ENCODE data around the gene SHROOM1. TPM values are rescaled to one million over a fixed set of nuclear protein-coding genes. Genes with fewer than 3 reads are reported as not detected.

The SHROOM1 gene
- total RNA-seq, 1 donor from 2014 or later: 1.5 TPM

DNA sequence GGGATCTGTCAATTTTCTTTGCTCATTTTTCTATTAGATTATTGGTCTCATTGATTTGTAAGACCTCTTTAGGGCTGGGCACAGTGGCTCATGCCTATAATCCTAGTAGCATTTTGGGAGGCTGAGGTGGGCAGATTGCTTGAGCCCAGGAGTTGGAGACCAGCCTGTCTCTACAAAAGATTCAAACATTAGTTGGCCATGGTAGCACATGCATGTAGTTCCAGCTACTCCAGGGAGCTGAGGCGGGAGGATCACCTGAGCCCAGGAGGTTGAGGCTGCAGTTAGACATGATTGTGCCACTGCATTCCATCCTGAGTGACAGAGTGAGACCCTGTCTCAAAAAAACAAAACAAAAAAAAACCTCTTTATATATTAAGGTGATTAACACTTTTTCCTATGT, 6.4 kb upstream of the SHROOM1 start:
- no peak for TF ChIP-seq CTCF (IDR thresholded peaks at IDR 0.05)
- Mint-ChIP-seq H3K4me1 (no peaks in the 10 kb centered on the region), H3K4me3 (no peak overlapping the region), H3K36me3 (ENCODE audit: low read depth) (no peaks in the 10 kb centered on the region), H3K27ac (no peak overlapping the region), H3K9me3 (peaks cover 2% of the 10 kb centered on the region), H3K27me3 (no peaks in the 10 kb centered on the region)
- POLR2A ChIA-PET: no interaction called here
- CTCF ChIA-PET: no interaction called here
- ATAC-seq (ENCODE audit: low read depth) (no peak), DNase-seq (no peak)
- intact Hi-C loops (cut with micrococcal nuclease): no loop called here

DNA sequence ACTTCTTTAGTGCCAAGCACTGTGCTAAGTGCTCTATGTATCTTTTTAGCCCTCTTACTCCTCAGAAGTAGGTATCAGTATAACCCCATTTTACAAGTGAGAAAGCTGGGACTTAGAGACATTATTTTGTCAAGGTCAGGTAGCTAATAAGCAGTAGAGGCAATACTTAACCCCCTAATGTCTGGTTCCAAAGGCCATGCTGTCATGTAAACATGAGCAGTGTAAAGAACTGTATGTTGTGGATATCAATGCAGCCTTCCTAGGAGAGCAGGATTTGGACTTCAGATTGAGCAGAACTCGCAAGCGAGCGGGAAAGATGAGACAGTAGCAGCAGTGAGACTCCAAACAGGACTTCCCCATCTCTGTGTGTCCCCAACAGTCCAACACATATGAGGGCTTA, 3.6 kb upstream of the SHROOM1 start:
- H3K27me3 Mint-ChIP-seq: peaks cover 3% of the 10 kb centered on the region
- POLR2A ChIA-PET: no interaction called here
- H3K27ac Mint-ChIP-seq: no peak overlapping the region
- H3K4me3 Mint-ChIP-seq: no peak overlapping the region
- CTCF ChIA-PET: interaction anchor here (0.6 to 2.5 kb wide), 3 partner anchors 13 to 284 kb away, joined by 3 to 9 read pairs (median 4); no protein-coding TSS in a partner anchor
- peaks cover 13% of the 10 kb centered on the region for H3K4me1 Mint-ChIP-seq
- DNase-seq (no peak), ATAC-seq (ENCODE audit: low read depth) (no peak)
- no peaks in the 10 kb centered on the region for H3K36me3 Mint-ChIP-seq (ENCODE audit: low read depth)
- intact Hi-C loops (cut with micrococcal nuclease): no loop called here
- peaks cover 2% of the 10 kb centered on the region for H3K9me3 Mint-ChIP-seq
- TF ChIP-seq CTCF (IDR thresholded peaks at IDR 0.05): no peak

DNA sequence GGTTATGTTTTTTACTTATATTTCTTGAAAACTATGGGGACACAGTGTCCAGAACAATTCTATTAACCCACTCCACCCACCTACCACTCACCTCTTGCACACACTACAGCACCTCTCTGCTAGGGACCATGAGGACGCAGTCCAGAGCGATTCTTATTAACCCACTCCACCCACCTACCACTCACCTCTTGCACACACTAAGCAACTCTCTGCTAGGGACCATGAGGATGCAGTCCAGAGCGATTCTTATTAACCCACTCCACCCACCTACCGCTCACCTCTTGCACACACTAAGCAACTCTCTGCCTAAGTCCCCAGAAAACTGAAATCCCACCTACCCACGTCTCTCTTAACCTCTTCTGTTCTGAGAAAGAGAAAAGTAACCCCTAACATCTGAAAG, 2.2 kb upstream of the SHROOM1 start:
- Mint-ChIP-seq H3K27ac (no peak overlapping the region), H3K9me3 (peaks cover 2% of the 10 kb centered on the region), H3K36me3 (ENCODE audit: low read depth) (no peaks in the 10 kb centered on the region), H3K27me3 (peaks cover 11% of the 10 kb centered on the region), H3K4me1 (peaks cover 14% of the 10 kb centered on the region), H3K4me3 (no peak overlapping the region)
- DNase-seq: no peak
- no peak for ATAC-seq (ENCODE audit: low read depth)
- intact Hi-C loops (cut with micrococcal nuclease): no loop called here
- ChIA-PET POLR2A (no interaction called here), CTCF (interaction anchor here (2.0 kb wide), 1 partner anchor 51 kb away, joined by 4 read pairs; no protein-coding TSS in a partner anchor)
- TF ChIP-seq CTCF (IDR thresholded peaks at IDR 0.05): no peak

DNA sequence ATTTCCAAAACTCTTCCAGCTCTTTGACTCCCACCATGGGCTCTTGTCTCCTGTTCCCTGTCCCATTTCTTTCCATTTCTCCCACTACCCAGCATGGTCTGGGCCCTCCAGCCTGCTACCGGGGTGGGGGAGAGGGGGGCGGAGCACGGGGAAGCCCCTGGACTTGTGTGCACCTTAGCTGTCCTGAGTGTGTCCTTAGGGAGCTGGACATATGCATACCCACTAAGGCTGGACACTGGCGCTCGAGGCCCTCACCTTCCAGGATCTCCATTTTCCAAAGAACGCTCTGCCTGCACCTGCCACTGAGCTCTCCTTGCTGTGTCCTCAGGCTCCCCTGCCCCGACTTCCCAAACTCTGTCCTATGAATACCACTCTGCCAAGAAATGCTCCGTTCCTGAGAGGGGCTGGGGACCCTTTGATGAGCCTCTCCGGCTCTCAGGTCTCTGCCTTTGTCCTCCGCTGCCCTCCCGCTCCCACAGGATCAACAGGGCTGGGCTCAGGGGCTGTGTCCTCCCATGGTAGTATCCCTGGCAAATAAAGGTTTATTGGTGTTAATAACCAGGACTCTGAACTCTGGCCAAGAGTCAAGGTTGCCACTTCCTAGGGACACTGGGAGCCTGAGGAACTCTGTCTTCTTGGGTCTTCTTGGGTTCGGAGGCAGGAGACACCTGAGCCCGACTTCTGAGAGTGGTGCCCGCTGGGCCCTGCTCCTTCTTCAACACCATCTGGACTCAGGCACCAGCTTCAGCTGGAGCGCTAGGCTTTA, 831 bp upstream of the SHROOM1 start:
- CTCF ChIA-PET: interaction anchor here (1.3 kb wide), 1 partner anchor 52 kb away, joined by 8 read pairs; no protein-coding TSS in a partner anchor
- DNase-seq (no peak), ATAC-seq (ENCODE audit: low read depth) (no peak)
- Mint-ChIP-seq H3K27me3 (peaks cover 22% of the 10 kb centered on the region), H3K9me3 (peaks cover 2% of the 10 kb centered on the region), H3K27ac (no peak overlapping the region), H3K36me3 (ENCODE audit: low read depth) (no peaks in the 10 kb centered on the region), H3K4me1 (peaks cover 14% of the 10 kb centered on the region), H3K4me3 (peak overlapping the region; percentile 75)
- TF ChIP-seq CTCF (IDR thresholded peaks at IDR 0.05): no peak
- POLR2A ChIA-PET: interaction anchor here (1.7 kb wide), 1 partner anchor 52 kb away, joined by 5 read pairs; no protein-coding TSS in a partner anchor
- intact Hi-C loops (cut with micrococcal nuclease): loop anchor here (2.0 kb wide), 1 partner anchor 18 kb away; the partner anchor contains the start of gene SOWAHA

DNA sequence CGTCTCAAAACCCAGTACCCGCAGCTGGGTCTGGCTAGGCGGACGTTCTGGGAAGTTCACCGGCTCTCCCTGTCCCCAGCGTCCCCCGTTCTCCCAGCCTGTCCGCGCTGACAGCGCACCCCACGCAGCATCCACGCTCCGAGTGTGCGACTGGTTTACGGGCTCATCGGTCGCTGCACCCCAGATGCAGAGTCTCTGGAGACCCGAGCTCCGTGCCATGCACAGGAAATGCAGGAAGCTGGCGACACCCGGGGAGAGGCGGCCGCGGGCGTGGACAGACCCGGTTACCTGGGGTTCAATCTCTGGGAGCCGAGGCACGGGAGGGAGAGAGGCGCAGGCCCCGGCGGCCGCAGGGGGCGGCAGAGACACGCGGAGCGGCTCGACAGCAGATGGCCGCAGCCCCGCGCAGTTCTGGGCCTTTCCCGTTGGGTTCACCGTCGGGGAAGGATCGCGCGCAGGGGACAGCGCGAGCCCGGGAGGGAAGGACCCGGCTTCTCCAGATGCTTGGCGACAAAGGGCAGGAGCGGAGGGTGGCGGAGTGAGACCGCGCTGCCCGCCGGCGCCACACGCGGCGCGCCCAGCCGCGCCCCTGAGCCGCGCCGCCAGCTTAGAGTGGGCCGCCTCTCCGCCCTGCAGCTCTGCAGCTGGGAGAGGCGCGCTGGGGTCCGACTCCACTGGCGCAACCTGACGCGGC, 558 bp downstream of the SHROOM1 start:
- intact Hi-C loops (cut with micrococcal nuclease): loop anchor here (1.0 to 2.0 kb wide), 3 partner anchors 17 to 53 kb away; partner anchors contain the start of genes GDF9, SOWAHA and UQCRQ
- Mint-ChIP-seq H3K9me3 (no peaks in the 10 kb centered on the region), H3K4me3 (peak overlapping the region; percentile 91), H3K36me3 (ENCODE audit: low read depth) (no peaks in the 10 kb centered on the region), H3K27ac (peak overlapping the region; percentile 41), H3K27me3 (peaks cover 24% of the 10 kb centered on the region), H3K4me1 (peaks cover 14% of the 10 kb centered on the region)
- ATAC-seq (ENCODE audit: low read depth): peak; percentile 86
- ChIA-PET POLR2A (interaction anchor here (1.7 kb wide), 1 partner anchor 53 kb away, joined by 5 read pairs; no protein-coding TSS in a partner anchor), CTCF (interaction anchor here (0.6 to 2.3 kb wide), 6 partner anchors 10 to 445 kb away, joined by 3 to 16 read pairs (median 4); partner anchors contain the start of genes GDF9 and UQCRQ)
- DNase-seq: peak; percentile 78
- TF ChIP-seq CTCF (IDR thresholded peaks at IDR 0.05): peak; percentile 27

All from activated B cell treated with CpG ODN at 0.5 μM for 24 hours (primary cell).